Natural killer cell (primary cell): ENCODE measurements around the gene DDO. TPM values are rescaled to one million over a fixed set of nuclear protein-coding genes. Genes with fewer than 3 reads are reported as not detected.
A peak's percentile ranks its signal among the peaks of the same experiment; 100 is the strongest.

Experiments used
- ATAC-seq, 3 donors: fragments of 150-1000 bp in 2 of 3; fragments of 200-7000 bp in 1 of 3; cut with Tn5 transposase; 1 replicate in 1 of 3; 2 replicates in 2 of 3; pipeline ENCODE4 v1.10.0; 2021; ENCODE audit warnings: mild to moderate bottlenecking in 2 of 3, moderate library complexity in 2 of 3
- DNase-seq, 2 donors: peaks; one replicate each; pipeline versions ENCODE4 v3.0.0 to v3.0.0-alpha.2; 2013 to 2021; ENCODE audit warnings: mixed read lengths in 1 of 2
- H3K27ac ChIP-seq: one replicate; pipeline ENCODE4 v1.5.1; 2013; ENCODE audit warnings: mild to moderate bottlenecking, low read length
- H3K27me3 ChIP-seq: one replicate; pipeline ENCODE4 v1.6.1; 2013; ENCODE audit warnings: low read length; ENCODE audit not compliant: control insufficient read depth, insufficient read depth
- H3K36me3 ChIP-seq: one replicate; pipeline ENCODE4 v1.6.1; 2013; ENCODE audit warnings: low read length; ENCODE audit not compliant: control insufficient read depth, insufficient read depth
- H3K4me1 ChIP-seq: one replicate; pipeline ENCODE4 v1.6.1; 2013; ENCODE audit warnings: low read length; ENCODE audit not compliant: control insufficient read depth, insufficient read depth
- H3K4me3 ChIP-seq: one replicate; pipeline ENCODE4 v1.5.1; 2013; ENCODE audit warnings: low read length
- H3K9me3 ChIP-seq: one replicate; pipeline ENCODE4 v1.6.1; 2013; ENCODE audit warnings: low read length; ENCODE audit not compliant: control insufficient read depth, insufficient read depth
- H3K27ac Mint-ChIP-seq, 2 donors: one replicate each; pipeline ENCODE4 v1.8.0; 2022; ENCODE audit warnings: mild to moderate bottlenecking in 2 of 2, mixed read lengths in 2 of 2, moderate library complexity in 1 of 2
- H3K27me3 Mint-ChIP-seq, 2 donors: one replicate each; pipeline ENCODE4 v1.8.0; 2022; ENCODE audit warnings: low read depth in 2 of 2, mixed read lengths in 2 of 2
- H3K36me3 Mint-ChIP-seq: one replicate; pipeline ENCODE4 v1.8.0; 2022; ENCODE audit warnings: mixed read lengths
- H3K4me1 Mint-ChIP-seq, 2 donors: one replicate each; pipeline ENCODE4 v1.8.0; 2022; ENCODE audit warnings: mixed read lengths in 2 of 2
- H3K4me3 Mint-ChIP-seq: one replicate; pipeline ENCODE4 v1.8.0; 2022; ENCODE audit warnings: mild to moderate bottlenecking, moderate library complexity, mixed read lengths
- H3K9me3 Mint-ChIP-seq, 2 donors: one replicate each; pipeline ENCODE4 v1.8.0; 2022; ENCODE audit warnings: mixed read lengths in 2 of 2
- WGBS: methylation state at CpG from one replicate; pipeline ENCODE4 v1.1.7; 2013; ENCODE audit warnings: missing lambda C conversion rate; ENCODE audit not compliant: insufficient coverage; 5-methylcytosine and 5-hydroxymethylcytosine counted together
- intact Hi-C: fragments of 100-400 bp; cut with micrococcal nuclease; formaldehyde crosslinking; loops from one replicate; pipeline ENCODE4 v1.14.2; 2022
- total RNA-seq, 4 donors: library from RNA; stranded (reverse); fragments of 120-200 nt in 1 of 4; gene quantifications; one replicate each; pipeline versions ENCODE4 v1.2.3 to v1.2.4, GENCODE V29; 2013 to 2022
- TF ChIP-seq, protein P1 (sequence below): fragments of 200-600 bp; IDR thresholded peaks from one replicate; pipeline ENCODE4 v1.8.0; 2022; ENCODE audit warnings: antibody characterized with exemption

Gene DDO
- total RNA-seq, 3 donors from 2014 or later (not counting 1 experiment from before 2014, with no cell fraction given) = 0.25 to 0.50 TPM; not detected in 1

DNA sequence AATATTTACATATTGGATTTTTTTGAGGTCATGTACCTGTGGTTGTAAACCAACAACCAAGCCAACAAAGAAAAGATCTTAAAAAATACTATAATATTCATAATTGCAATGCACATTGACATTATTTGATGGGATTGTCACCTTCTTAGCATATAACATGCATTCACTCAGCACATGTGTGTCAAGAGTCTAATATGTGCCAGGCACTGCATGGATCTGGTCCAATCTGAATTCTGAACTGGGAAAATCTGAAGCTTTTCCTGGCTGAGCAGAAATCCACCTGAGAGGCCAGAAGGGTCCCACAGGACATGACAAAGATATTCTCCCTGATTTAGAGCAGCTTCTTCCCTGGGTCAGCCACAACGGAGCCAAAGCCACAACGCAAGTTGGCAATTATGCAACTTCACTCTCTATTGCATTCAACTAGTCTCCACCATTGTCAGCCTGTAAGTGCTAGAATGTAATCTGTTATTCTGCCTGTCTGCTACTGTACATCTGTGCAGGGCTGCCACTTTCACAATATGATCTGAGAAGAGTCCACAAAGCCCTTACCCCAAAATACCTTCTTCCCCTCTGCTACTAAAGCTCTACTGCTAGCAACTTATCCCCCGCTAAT is 17.0 kb upstream of the DDO start:
- no peaks in the 10 kb centered on the region for H3K36me3 ChIP-seq
- Mint-ChIP-seq H3K27me3 (peaks cover 6 to 7% of the 10 kb centered on the region in 2 donors), H3K9me3 (no peaks in the 10 kb centered on the region), H3K36me3 (no peaks in the 10 kb centered on the region), H3K4me1 (no peaks in the 10 kb centered on the region), H3K27ac (no peak overlapping the region), H3K4me3 (no peak overlapping the region)
- TF ChIP-seq, protein P1, sequence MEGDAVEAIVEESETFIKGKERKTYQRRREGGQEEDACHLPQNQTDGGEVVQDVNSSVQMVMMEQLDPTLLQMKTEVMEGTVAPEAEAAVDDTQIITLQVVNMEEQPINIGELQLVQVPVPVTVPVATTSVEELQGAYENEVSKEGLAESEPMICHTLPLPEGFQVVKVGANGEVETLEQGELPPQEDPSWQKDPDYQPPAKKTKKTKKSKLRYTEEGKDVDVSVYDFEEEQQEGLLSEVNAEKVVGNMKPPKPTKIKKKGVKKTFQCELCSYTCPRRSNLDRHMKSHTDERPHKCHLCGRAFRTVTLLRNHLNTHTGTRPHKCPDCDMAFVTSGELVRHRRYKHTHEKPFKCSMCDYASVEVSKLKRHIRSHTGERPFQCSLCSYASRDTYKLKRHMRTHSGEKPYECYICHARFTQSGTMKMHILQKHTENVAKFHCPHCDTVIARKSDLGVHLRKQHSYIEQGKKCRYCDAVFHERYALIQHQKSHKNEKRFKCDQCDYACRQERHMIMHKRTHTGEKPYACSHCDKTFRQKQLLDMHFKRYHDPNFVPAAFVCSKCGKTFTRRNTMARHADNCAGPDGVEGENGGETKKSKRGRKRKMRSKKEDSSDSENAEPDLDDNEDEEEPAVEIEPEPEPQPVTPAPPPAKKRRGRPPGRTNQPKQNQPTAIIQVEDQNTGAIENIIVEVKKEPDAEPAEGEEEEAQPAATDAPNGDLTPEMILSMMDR = no peak
- no peaks in the 10 kb centered on the region for H3K9me3 ChIP-seq
- no peaks in the 10 kb centered on the region for H3K27me3 ChIP-seq
- H3K4me1 ChIP-seq = no peaks in the 10 kb centered on the region
- H3K4me3 ChIP-seq = no peak overlapping the region
- intact Hi-C loops = no loop called here
- ATAC-seq = peak in 1 of 3 donors; percentile 14
- 82% methylated on average over 3 of the region's 3 CpGs for WGBS
- no peak overlapping the region for H3K27ac ChIP-seq
- DNase-seq = no peak

DNA sequence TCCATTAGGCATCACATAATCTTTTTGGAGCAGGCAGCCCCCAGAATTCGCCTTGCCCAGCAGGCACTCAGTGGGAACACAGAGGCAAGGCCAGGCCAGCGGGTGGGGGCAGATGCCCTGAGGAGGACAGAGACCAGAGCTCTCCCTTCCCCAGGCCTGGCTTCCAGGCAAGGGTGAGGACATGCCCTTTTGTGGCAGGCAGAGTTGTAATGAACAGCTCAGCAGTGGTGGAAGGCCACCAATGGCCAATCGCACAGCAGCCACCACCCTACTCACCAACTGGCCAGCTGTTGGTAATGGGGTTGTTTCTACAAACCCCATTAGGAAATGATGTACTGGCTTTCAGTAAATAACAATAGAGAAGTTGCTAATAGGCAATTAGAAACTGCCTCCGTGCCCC is 15.4 kb upstream of the DDO start:
- WGBS = 85% methylated on average over 3 of the region's 4 CpGs
- no peaks in the 10 kb centered on the region for H3K27me3 ChIP-seq

DNA sequence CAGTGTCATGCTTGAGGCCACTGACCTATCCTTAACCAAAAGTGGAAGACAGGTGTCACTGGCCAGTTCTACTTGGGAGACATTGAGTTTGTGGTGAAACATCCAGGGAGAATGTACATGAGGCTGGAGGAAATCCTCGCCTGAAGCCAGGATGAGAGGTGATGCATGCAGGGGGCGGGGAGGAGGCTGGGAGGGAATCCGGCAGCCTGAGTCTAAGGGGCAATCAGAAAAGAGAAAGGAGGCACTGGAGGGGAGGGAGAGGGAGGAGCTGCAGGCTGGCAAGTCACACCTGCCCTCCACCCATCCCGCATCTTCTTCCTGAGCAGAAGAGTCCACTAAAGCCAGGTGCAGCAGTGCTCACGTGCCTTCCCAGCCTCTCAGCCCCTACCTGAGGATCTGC is 14.9 kb upstream of the DDO start:
- intact Hi-C loops = no loop called here
- H3K4me3 Mint-ChIP-seq = no peak overlapping the region
- Histone ChIP-seq H3K36me3 (no peaks in the 10 kb centered on the region), H3K4me1 (no peaks in the 10 kb centered on the region), H3K27me3 (no peaks in the 10 kb centered on the region), H3K9me3 (no peaks in the 10 kb centered on the region), H3K27ac (no peak overlapping the region), H3K4me3 (no peak overlapping the region)
- peaks cover 15 to 20% of the 10 kb centered on the region in 2 donors for H3K27me3 Mint-ChIP-seq
- no peaks in the 10 kb centered on the region for H3K4me1 Mint-ChIP-seq
- no peaks in the 10 kb centered on the region for H3K9me3 Mint-ChIP-seq
- ATAC-seq (no peak), DNase-seq (no peak)
- 81% methylated on average over 5 of the region's 5 CpGs for WGBS
- TF ChIP-seq, protein P1 = no peak
- no peak overlapping the region for H3K27ac Mint-ChIP-seq
- H3K36me3 Mint-ChIP-seq = no peaks in the 10 kb centered on the region

More for the DNA sequence above, 15.4 kb upstream of the DDO start:
- ATAC-seq = no peak
- Histone ChIP-seq H3K27ac (no peak overlapping the region), H3K4me3 (no peak overlapping the region), H3K4me1 (no peaks in the 10 kb centered on the region), H3K9me3 (no peaks in the 10 kb centered on the region), H3K36me3 (no peaks in the 10 kb centered on the region)
- no peaks in the 10 kb centered on the region for H3K4me1 Mint-ChIP-seq
- no peak overlapping the region for H3K27ac Mint-ChIP-seq
- H3K9me3 Mint-ChIP-seq = no peaks in the 10 kb centered on the region
- H3K27me3 Mint-ChIP-seq = peaks cover 14 to 15% of the 10 kb centered on the region in 2 donors
- H3K36me3 Mint-ChIP-seq = no peaks in the 10 kb centered on the region
- intact Hi-C loops = no loop called here
- TF ChIP-seq, protein P1 = no peak
- no peak overlapping the region for H3K4me3 Mint-ChIP-seq
- DNase-seq = no peak

DNA sequence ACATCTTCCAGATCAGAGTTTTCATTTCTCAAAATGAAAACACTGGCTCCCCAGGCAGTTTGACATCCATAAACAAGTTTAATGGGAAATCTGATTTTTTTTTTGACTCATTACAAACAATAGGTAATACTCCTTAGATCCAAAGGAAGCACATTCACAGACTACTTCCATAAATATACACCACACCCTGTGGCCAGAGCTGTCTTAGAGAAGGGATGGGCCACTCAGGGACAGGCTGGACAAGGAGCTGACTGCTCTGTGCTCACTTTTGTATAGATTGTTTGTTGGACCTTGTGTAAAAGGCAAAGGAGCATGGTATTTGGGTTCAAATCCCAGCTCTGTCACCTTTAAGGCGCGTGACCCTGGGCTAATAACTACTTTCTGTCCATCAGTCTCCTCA is 12.8 kb upstream of the DDO start:
- Histone ChIP-seq H3K9me3 (no peaks in the 10 kb centered on the region), H3K4me3 (no peak overlapping the region), H3K4me1 (no peaks in the 10 kb centered on the region), H3K36me3 (no peaks in the 10 kb centered on the region), H3K27ac (no peak overlapping the region), H3K27me3 (no peaks in the 10 kb centered on the region)
- Mint-ChIP-seq H3K9me3 (no peaks in the 10 kb centered on the region), H3K27ac (no peak overlapping the region), H3K4me1 (no peaks in the 10 kb centered on the region), H3K36me3 (no peaks in the 10 kb centered on the region), H3K27me3 (peaks cover 20 to 37% of the 10 kb centered on the region in 2 donors), H3K4me3 (no peak overlapping the region)
- WGBS = no CpG with 5 or more reads among the region's 2 CpGs
- intact Hi-C loops = no loop called here
- DNase-seq (no peak), ATAC-seq (no peak)
- TF ChIP-seq, protein P1 = no peak
